HG03558 (cell line): ENCODE measurements around the gene REST.
A peak's percentile ranks its signal among the peaks of the same experiment; 100 is the strongest.
"Not testable (repeated sequence)": the region's sequence is repeated elsewhere in the genome, so short reads cannot be mapped to it uniquely, and the experiment has no call there.

ENCODE experiments used
- ATAC-seq: cut with Tn5 transposase; IDR thresholded peaks from one replicate; pipeline ENCODE4 v1.9.1; 2021; ENCODE audit warnings: moderate number of reproducible peaks; ENCODE audit not compliant: unreplicated experiment; ENCODE audit errors: extremely low read depth

The REST gene, protein sequence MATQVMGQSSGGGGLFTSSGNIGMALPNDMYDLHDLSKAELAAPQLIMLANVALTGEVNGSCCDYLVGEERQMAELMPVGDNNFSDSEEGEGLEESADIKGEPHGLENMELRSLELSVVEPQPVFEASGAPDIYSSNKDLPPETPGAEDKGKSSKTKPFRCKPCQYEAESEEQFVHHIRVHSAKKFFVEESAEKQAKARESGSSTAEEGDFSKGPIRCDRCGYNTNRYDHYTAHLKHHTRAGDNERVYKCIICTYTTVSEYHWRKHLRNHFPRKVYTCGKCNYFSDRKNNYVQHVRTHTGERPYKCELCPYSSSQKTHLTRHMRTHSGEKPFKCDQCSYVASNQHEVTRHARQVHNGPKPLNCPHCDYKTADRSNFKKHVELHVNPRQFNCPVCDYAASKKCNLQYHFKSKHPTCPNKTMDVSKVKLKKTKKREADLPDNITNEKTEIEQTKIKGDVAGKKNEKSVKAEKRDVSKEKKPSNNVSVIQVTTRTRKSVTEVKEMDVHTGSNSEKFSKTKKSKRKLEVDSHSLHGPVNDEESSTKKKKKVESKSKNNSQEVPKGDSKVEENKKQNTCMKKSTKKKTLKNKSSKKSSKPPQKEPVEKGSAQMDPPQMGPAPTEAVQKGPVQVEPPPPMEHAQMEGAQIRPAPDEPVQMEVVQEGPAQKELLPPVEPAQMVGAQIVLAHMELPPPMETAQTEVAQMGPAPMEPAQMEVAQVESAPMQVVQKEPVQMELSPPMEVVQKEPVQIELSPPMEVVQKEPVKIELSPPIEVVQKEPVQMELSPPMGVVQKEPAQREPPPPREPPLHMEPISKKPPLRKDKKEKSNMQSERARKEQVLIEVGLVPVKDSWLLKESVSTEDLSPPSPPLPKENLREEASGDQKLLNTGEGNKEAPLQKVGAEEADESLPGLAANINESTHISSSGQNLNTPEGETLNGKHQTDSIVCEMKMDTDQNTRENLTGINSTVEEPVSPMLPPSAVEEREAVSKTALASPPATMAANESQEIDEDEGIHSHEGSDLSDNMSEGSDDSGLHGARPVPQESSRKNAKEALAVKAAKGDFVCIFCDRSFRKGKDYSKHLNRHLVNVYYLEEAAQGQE

DNA sequence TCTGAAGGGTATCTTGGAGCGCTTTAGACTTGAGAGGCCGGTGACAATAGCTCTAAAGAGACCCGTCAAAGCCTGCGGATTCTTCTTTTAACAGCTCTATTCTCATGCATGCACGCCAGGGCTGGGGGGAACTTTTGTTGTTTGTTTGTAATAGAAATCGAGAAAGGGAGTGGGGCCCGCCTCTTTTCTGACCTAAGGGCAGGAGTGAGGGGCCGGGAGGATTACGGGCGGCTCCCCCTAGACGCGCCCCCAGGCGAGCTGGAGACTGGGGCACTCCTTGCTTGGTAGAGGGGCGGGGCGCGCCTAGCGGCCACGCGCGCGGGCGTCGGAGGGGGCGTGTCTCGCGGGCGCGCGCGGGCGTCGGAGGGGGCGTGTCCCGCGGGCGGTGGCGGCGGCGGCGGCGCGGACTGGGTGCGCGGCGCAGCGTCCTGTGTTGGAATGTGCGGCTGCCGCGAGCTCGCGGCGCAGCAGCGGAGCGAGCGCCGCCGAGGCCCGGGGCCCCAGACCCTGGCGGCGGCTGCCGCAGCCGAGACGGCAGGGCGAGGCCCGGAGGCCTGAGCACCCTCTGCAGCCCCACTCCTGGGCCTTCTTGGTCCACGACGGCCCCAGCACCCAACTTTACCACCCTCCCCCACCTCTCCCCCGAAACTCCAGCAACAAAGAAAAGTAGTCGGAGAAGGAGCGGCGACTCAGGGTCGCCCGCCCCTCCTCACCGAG is at the start of gene REST:
Gene REST (plus strand): TSS at position 412 of the 717 bp plus-strand sequence. CDS start 2,739 bp downstream, outside the sequence.
- peak; percentile 42 for ATAC-seq

DNA sequence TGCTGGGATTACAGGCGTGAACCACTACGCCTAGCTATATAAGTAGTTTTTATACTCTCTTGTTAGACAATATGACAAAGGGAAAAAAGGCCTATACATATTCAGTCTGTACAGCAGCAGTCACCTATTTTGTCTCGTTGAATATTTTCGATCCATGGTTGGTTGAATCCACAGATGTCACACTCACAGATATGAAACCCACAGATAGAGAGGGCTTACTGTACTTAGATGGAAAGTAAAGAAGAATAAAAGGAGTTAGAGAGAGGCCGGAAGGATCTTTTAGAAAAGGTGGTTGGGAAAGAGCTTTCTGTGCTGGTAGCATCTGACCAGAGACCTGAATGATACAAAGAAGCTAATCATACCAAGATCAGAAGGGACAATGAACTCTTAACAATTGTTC is 47.9 kb upstream of the REST start:
- peak; percentile 31 for ATAC-seq

DNA sequence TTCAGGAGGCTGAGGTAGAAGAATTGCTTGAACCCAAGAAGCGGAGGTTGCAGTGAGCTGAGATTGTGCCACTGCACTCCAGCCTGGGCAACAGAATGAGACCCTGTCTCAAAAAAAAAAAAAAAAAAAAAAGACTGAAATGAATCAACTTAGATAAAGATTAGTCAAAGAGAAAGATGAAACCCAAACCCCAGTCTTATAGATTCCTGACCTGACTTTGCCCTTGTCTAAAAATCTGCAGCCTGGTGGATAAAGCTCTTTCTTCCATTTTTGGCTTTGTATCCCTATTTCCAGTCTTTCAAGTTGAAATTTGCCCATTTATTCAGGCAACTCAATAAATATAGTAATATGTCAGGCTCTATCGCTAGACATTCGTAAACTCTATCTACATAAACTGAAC is 46.9 kb upstream of the REST start:
- no peak for ATAC-seq

DNA sequence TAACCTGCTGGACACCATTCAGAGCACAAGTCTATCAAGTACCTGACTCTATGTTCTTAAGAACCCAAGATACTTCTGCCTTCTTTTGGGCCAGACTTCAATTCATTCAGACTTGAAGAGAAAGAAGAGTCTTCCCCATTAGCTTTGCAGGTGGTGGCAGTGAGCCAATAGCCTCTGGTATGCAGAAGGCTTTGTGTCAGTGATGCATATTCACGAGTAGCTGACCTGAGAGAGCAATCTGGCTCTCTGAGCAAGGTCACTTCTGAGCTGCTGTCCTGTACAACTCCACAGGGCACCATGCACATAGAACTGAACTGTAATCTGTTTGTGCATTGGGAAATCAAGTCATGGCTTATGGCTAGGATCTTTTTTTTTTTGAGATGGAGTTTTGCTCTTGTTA is 46.3 kb upstream of the REST start:
- no peak for ATAC-seq

DNA sequence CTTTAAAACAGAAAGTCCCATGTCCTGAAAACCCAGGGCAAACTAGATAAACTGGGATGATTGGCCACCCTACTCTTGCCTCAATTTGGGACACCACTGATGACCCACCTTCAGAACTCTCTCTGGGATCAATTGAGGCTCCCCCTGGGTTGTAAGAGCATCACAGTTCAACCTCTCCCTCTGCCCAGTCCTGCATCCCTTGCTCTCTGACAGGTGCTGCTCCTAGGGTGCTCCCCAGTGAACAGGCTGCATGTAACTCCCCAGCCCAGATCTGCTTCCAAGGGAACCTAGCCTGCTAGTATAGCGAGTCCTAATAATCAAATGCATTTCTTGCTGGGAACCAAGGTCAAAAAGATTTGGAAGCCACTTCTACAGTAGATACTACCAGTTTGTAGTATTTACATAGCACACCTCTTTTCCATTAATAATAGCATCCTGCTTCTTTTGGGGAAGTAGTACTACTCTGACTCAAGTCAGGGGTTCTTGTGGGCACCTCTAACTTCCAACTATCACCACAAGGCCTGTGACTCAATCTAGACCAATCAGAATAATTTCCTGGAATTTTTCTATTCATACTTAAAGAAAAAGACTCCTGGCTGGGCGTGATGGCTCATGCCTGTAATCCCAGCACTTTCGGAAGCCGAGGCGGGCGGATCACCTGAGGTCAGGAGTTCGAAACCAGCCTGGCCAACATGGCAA is 44.1 kb upstream of the REST start:
- peak; percentile 32 for ATAC-seq

- no peak for ATAC-seq
These were observed 36.8 kb upstream of the REST start for GRCh38 chr4:56870946-56871345.

GRCh38 chr4:56871371-56871866 is 36.3 kb upstream of the REST start:
- ATAC-seq: no peak

GRCh38 chr4:56874166-56874565 is 33.5 kb upstream of the REST start:
- ATAC-seq: no peak

DNA sequence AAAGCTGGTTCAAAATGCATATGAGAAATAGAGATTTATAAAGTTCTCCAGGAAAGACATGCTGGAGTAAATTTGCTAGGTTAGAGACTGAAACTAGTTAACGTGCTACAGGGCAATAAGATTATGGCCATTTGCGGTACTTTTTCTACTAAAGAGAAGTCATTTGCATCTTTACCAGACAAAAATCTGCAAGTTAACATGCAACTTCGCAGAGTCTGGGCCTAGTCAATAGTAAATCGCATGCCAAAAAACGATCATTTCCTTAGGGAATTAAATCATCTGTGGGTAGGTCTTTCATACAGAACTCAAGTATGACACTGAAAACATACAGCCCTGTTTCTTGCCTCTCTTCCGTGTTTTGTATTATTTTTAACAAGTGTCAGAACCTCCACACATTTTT is 32.8 kb upstream of the REST start:
- no peak for ATAC-seq

DNA sequence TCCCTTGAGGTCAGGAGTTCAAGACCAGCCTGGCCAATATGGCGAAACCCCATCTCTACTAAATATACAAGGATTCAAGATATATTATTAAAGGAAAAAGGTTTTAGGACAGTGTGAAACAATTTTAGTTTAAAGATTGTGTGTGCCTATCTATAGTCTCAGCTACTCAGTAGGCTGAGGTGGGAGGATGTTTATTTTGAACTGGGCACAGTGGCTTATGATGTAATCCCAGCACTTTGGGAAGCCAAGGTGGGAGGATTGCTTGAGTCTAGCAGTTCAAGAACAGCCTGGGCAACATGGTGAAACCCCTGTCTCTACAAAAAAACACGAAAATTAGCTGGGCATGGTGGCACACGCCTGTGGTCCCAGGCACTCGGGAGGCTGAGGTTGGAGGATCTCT is 31.4 kb upstream of the REST start:
- no peak for ATAC-seq

GRCh38 chr4:56879996-56880395 is 27.7 kb upstream of the REST start:
- ATAC-seq: no peak

- ATAC-seq: no peak
These were observed 27.1 kb upstream of the REST start for GRCh38 chr4:56880572-56880971.

DNA sequence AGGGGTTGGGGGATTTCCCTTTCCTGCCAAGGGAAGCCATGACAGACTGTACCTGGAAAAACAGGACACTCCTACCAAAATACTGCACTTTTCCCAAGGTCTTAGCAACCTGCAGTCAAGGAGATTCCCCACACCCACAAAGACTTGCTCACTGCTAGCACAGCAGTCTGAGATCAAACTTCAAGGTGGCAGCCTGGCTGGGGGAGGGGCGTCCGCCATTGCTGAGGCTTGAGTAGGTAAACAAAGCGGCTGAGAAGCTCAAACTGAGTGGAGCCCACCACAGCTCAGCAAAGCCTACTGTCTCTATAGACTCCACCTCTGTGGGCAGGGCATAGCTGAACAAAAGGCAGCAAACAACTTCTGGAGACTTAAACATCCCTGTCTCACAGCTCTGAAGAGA is 23.2 kb upstream of the REST start:
- not testable (repeated sequence) for ATAC-seq

- ATAC-seq: no peak
These were observed 15.0 kb upstream of the REST start for GRCh38 chr4:56892691-56893090.

DNA sequence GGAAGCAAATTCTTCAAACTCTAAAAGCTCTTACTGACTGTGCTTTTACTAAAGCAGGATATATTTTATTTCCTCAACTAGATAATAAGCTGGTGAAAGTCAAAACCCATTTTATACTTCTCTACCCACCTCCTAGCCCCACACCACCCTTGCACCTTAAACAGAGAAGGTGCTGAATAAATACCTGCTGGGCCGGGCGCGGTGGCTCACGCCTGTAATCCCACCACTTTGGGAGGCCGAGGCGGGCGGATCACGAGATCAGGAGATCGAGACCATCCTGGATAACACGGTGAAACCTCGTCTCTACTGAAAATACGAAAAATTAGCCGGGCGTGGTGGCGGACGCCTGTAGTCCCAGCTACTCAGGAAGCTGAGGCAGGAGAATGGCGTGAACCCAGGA is 9.9 kb upstream of the REST start:
- not testable (repeated sequence) for ATAC-seq

DNA sequence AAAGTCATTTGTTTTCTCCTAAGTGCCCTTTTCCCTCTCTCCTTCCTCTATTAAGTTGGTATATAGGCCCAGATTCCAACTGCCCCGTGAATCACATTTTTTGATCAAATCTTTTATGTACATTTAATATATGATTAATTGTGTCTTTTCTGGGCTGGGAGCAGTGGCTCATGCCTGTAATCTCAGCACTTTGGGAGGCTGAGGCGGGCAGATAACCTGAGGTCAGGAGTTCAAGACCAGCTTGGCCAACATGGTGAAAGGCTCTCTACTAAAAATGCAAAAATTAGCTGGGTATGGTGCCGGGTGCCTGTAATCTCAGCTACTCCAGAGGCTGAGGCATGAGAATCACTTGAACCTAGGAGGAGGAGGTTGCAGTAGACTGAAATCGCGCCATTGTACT is 7.5 kb upstream of the REST start:
- not testable (repeated sequence) for ATAC-seq

GRCh38 chr4:56902703-56903102 is 5.0 kb upstream of the REST start:
- ATAC-seq: no peak

DNA sequence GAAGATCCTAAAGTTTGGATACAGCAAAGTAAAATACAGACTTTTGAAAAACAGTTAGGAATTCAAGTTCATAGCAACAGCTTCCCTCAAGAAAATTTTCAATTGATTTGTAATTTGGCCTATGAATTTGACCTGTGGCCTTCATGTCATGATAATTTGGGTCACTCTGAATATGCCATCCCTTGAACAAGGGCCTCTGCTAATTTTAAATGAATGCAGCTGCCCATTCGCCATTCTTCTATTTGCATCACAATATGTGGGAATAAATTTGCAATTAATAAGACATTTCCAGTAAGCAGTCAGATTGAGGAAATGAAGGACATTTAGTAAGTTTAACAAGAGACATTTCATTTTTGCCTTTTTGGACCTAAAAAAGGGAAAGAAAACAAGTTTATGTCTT is 1.9 kb upstream of the REST start:
- ATAC-seq: no peak
